ENCODE data around the gene ZNF311. TPM values are rescaled to one million over a fixed set of nuclear protein-coding genes. Genes with fewer than 3 reads are reported as not detected.
"Not testable (repeated sequence)": the region's sequence is repeated elsewhere in the genome, so short reads cannot be mapped to it uniquely, and the experiment has no call there.

Gene ZNF311
- total RNA-seq, 1 experiment from 2014 or later, result 0.39 TPM

DNA sequence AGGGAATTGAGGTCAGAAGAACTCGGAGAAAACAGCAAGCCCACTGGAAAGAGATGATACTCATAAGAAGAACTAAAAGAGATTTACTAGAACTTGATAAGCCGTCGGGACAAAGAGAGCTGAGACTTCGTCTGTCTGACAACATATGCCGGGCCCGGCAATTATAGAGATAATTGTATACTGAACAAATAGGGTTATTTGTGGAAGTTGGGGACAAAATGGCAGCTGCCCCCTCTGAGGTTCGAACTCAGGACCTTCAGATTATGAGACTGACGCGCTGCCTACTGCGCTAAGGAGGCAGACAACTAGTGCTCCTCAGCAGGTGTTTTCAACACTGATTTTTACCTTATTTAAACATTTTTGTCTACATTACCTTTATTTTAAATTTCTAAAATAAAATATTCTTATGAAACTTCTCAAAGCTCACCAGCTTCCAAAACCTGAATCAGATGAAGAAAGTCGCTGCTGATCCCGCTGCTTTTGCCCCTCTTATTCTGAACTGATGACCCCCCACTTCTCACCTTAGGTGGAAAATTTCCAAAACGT, 52.0 kb downstream of the ZNF311 start:
- DNase-seq (ENCODE audit: low read depth, low spot score), result no peak
- ATAC-seq, result peak; percentile 80
- H3K9me3 ChIP-seq (ENCODE audit: control insufficient read depth, insufficient read depth, low read depth, low read length), result no peaks in the 10 kb centered on the region
- no peaks in the 10 kb centered on the region for H3K36me3 ChIP-seq (ENCODE audit: control insufficient read depth, insufficient read depth, low read length)
- TF ChIP-seq POLR2AphosphoS5 (IDR thresholded peaks at IDR 0.05; ENCODE audit: low read depth, low read length) (no peak), TCF7L2 (IDR thresholded peaks at IDR 0.05; ENCODE audit: low read depth, low read length) (peak; percentile 16; the same call in 1 of the 2 replicates), SIN3A (IDR thresholded peaks at IDR 0.05; ENCODE audit: borderline replicate concordance, insufficient read depth, low read depth, low read length) (0 out of 2 replicates have a peak, but pooled peaks have one; percentile 12)
- TF ChIP-seq, protein P1, sequence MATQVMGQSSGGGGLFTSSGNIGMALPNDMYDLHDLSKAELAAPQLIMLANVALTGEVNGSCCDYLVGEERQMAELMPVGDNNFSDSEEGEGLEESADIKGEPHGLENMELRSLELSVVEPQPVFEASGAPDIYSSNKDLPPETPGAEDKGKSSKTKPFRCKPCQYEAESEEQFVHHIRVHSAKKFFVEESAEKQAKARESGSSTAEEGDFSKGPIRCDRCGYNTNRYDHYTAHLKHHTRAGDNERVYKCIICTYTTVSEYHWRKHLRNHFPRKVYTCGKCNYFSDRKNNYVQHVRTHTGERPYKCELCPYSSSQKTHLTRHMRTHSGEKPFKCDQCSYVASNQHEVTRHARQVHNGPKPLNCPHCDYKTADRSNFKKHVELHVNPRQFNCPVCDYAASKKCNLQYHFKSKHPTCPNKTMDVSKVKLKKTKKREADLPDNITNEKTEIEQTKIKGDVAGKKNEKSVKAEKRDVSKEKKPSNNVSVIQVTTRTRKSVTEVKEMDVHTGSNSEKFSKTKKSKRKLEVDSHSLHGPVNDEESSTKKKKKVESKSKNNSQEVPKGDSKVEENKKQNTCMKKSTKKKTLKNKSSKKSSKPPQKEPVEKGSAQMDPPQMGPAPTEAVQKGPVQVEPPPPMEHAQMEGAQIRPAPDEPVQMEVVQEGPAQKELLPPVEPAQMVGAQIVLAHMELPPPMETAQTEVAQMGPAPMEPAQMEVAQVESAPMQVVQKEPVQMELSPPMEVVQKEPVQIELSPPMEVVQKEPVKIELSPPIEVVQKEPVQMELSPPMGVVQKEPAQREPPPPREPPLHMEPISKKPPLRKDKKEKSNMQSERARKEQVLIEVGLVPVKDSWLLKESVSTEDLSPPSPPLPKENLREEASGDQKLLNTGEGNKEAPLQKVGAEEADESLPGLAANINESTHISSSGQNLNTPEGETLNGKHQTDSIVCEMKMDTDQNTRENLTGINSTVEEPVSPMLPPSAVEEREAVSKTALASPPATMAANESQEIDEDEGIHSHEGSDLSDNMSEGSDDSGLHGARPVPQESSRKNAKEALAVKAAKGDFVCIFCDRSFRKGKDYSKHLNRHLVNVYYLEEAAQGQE (IDR thresholded peaks at IDR 0.05; ENCODE audit: insufficient read depth in 1 of 2, low read depth in 2 of 2, low read length in 1 of 2), result 0 out of 4 replicates have a peak, but pooled peaks of 1 of the 2 experiments have one; percentile 30
- intact Hi-C loops (cut with micrococcal nuclease; ENCODE audit: unreplicated experiment), result no loop called here
- peaks cover 6% of the 10 kb centered on the region for H3K4me1 ChIP-seq (ENCODE audit: control insufficient read depth, insufficient read depth, low read length)
- H3K4me3 ChIP-seq (ENCODE audit: low read depth in 2 of 2, low read length in 2 of 2), result peak overlapping the region; percentile 83 to 88
- ChIA-PET POLR2A (no interaction called here), CTCF (no interaction called here)
- no peaks in the 10 kb centered on the region for H3K27me3 ChIP-seq (ENCODE audit: control insufficient read depth, insufficient read depth, low read length)
- no TSS peak for BruUV-seq (replicated peaks)
- in situ Hi-C loops (cut with HindIII; ENCODE audit: low pct_unique_long_range_greater_than_20kb, low sequenced_read_pairs), result no loop called here
- H3K27ac ChIP-seq (ENCODE audit: low read length), result peak overlapping the region; percentile 67

GRCh38 chr6:28949656-28950195, 55.4 kb downstream of the ZNF311 start:
- ATAC-seq; H3K9me3 ChIP-seq (ENCODE audit: control insufficient read depth, insufficient read depth, low read depth, low read length); H3K4me3 ChIP-seq (ENCODE audit: low read depth in 2 of 2, low read length in 2 of 2); in situ Hi-C loops (cut with HindIII; ENCODE audit: low pct_unique_long_range_greater_than_20kb, low sequenced_read_pairs); H3K27ac ChIP-seq (ENCODE audit: low read length); CTCF ChIA-PET; H3K27me3 ChIP-seq (ENCODE audit: control insufficient read depth, insufficient read depth, low read length); intact Hi-C loops (cut with micrococcal nuclease; ENCODE audit: unreplicated experiment); DNase-seq (ENCODE audit: low read depth, low spot score); H3K36me3 ChIP-seq (ENCODE audit: control insufficient read depth, insufficient read depth, low read length); BruUV-seq (replicated peaks): not testable (repeated sequence)
- POLR2A ChIA-PET, result interaction anchor here (0.6 to 0.9 kb wide), 2 partner anchors 55 to 64 kb away, joined by 3 to 7 read pairs; no protein-coding TSS in a partner anchor
- H3K4me1 ChIP-seq (ENCODE audit: control insufficient read depth, insufficient read depth, low read length), result peaks cover 14% of the 10 kb centered on the region

DNA sequence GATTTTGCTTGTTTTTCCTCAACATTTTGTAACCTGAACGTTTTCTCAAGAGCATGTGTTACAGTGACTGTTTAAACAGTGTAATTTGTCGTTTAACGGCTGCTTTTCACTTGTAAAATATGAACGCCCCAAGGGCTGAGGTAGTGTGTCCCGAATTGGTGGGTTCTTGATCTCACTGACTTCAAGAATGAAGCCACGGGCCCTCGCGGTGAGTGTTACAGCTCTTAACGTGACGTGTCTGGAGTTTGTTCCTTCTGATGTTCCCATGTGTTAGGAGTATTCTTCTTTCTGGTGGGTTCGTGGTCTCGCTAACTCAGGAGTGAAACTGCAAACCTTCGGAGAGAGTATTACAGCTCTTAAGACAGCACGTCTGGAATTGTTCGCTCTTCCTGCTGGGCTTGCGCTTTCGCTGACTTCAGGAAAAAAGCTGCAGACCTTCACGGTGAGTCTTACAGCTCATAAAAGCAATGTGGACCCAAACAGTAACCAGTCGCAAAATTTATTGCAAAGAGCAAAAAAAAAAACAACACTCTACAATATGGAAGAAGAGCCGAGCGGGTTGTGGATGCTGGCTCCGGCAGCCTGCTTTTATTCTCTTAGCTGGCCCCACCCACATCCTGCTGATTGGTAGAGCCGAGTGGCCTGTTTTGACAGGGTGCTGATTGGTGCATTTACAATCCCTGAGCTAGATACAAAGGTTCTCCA, 56.2 kb downstream of the ZNF311 start:
- Histone ChIP-seq H3K27ac (ENCODE audit: low read length) (peak overlapping the region; percentile 77), H3K4me1 (ENCODE audit: control insufficient read depth, insufficient read depth, low read length) (peaks cover 16% of the 10 kb centered on the region), H3K4me3 (ENCODE audit: low read depth in 2 of 2, low read length in 2 of 2) (no peak overlapping the region), H3K9me3 (ENCODE audit: control insufficient read depth, insufficient read depth, low read depth, low read length) (no peaks in the 10 kb centered on the region), H3K36me3 (ENCODE audit: control insufficient read depth, insufficient read depth, low read length) (no peaks in the 10 kb centered on the region), H3K27me3 (ENCODE audit: control insufficient read depth, insufficient read depth, low read length) (no peaks in the 10 kb centered on the region)
- POLR2A ChIA-PET, result interaction anchor here (0.5 to 0.9 kb wide), 5 partner anchors 25 to 83 kb away, joined by 3 to 14 read pairs (median 7); partner anchors contain the start of gene TRIM27
- in situ Hi-C loops (cut with HindIII; ENCODE audit: low pct_unique_long_range_greater_than_20kb, low sequenced_read_pairs) (no loop called here), intact Hi-C loops (cut with micrococcal nuclease; ENCODE audit: unreplicated experiment) (no loop called here)
- no peak for DNase-seq (ENCODE audit: low read depth, low spot score)
- BruUV-seq (replicated peaks), result no TSS peak
- CTCF ChIA-PET, result no interaction called here
- no peak for ATAC-seq
- TF ChIP-seq SIN3A (IDR thresholded peaks at IDR 0.05; ENCODE audit: borderline replicate concordance, insufficient read depth, low read depth, low read length) (no peak), TCF7L2 (IDR thresholded peaks at IDR 0.05; ENCODE audit: low read depth, low read length) (no peak), POLR2AphosphoS5 (IDR thresholded peaks at IDR 0.05; ENCODE audit: low read depth, low read length) (no peak)
